GM13977 (cell line): ENCODE measurements around the gene HECA.

Source experiments
- DNase-seq: peaks from one replicate; pipeline ENCODE4 v3.0.0; 2012; ENCODE audit warnings: low spot score
- CTCF ChIP-seq: IDR thresholded peaks from 2 replicates; pipeline ENCODE4 v1.5.1; 2012; ENCODE audit warnings: mild to moderate bottlenecking, control low read depth; ENCODE audit not compliant: insufficient read depth; ENCODE audit errors: extremely low read depth, missing control alignments
- in situ Hi-C: fragments of 300-500 bp; cut with MboI; formaldehyde crosslinking; loops from one replicate; pipeline ENCODE4 v1.12.0; 2022; ENCODE audit warnings: low sequenced_read_pairs, low pct_unique_long_range_greater_than_20kb, mixed read lengths, inconsistent platforms; ENCODE audit not compliant: unreplicated experiment

The HECA gene

GRCh38 chr6:139165324-139165723, 30.4 kb downstream of the HECA start:
- in situ Hi-C loops: no loop called here
- no peak for DNase-seq
- TF ChIP-seq CTCF: no peak

- in situ Hi-C loops: no loop called here
- DNase-seq: no peak
- TF ChIP-seq CTCF: no peak
Measured at GRCh38 chr6:139166238-139166955, 31.5 kb downstream of the HECA start.

- no peak for DNase-seq
- in situ Hi-C loops: no loop called here
- TF ChIP-seq CTCF: no peak
Measured at GRCh38 chr6:139166956-139167313, 32.1 kb downstream of the HECA start.

- TF ChIP-seq CTCF: no peak
- in situ Hi-C loops: no loop called here
- DNase-seq: no peak
Measured at GRCh38 chr6:139172151-139172550, 37.3 kb downstream of the HECA start.

GRCh38 chr6:139172567-139172966, 37.7 kb downstream of the HECA start:
- no peak for DNase-seq
- in situ Hi-C loops: no loop called here
- no peak for TF ChIP-seq CTCF

GRCh38 chr6:139173172-139173571, 38.3 kb downstream of the HECA start:
- in situ Hi-C loops: no loop called here
- DNase-seq: no peak
- TF ChIP-seq CTCF: no peak
